ENCODE data around the gene SKI. TPM values are rescaled to one million over a fixed set of nuclear protein-coding genes. Genes with fewer than 3 reads are reported as not detected.

The SKI gene
- total RNA-seq, 1 donor: 25.3 TPM

- no peak for DNase-seq (ENCODE audit: low read depth in 2 of 3, low spot score in 2 of 3)
Measured at GRCh38 chr1:2356911-2357845, 129.1 kb downstream of the SKI start.

- DNase-seq (ENCODE audit: low read depth in 2 of 3, low spot score in 2 of 3): no peak
Measured at GRCh38 chr1:2358072-2358471, 130.0 kb downstream of the SKI start.

DNA sequence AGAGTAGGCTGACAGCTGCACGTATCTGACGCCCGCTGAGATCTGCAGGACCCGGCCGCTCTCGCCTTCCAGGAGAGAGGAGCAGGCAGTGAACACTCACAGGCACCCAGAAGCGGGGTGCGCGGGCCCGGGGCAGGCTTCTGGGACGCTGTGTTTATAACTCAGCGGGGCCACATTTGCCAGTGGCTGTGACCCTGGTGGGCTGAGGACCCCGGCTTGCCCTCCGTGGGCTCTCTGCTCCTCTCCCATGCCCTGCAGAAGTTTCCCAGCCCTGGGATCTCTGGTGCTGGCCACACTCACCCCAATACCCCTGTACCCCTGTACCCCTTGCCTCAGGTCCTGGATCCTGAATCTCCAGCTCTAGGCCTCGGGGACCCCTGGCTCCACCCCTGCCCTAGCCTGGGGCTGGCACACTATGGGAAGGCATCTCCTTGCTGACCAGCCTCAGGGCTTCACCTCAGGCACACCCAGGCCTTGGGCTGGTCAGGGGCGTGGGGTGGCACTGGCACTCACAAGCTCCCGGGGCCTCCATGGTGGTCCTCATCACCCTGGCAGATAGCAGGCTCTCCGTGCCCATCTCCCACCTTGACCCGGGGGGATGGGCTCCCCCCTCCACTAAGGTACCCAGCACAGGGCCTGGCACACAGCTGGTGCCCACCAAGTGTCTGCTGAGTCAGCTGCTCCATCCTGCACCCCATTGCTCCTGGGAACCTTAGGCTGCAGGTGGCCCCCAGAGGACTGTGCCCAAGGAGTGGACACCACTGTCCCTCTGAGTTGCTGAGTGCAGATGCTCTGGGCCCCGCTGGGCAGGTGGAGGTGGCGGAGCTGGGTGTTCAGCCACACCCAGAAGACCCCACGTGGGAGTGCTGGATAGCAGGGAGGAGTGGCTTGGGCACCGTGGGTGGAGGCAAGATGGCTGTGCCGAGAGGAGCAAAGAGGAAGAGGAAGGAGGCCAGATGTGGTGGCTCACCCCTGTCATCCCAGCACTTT lies 130.8 kb downstream of the SKI start:
- DNase-seq (ENCODE audit: low read depth in 2 of 3, low spot score in 2 of 3): no peak

Other genes with a start within 250 kb of the SKI start
- not detected for gene CFAP74, start 224.5 kb upstream of the SKI start, total RNA-seq
- gene GABRD, start 209.0 kb upstream of the SKI start, total RNA-seq: 0.27 TPM
- 24.8 TPM for gene PRKCZ, start 177.9 kb upstream of the SKI start, total RNA-seq
- 24.8 TPM for gene FAAP20, start 33.5 kb upstream of the SKI start, total RNA-seq
- gene MORN1, start 163.2 kb downstream of the SKI start, total RNA-seq: 17.8 TPM
- 31.8 TPM for gene RER1, start 163.5 kb downstream of the SKI start, total RNA-seq
- 41.5 TPM for gene PEX10, start 184.2 kb downstream of the SKI start, total RNA-seq
- gene PLCH2, start 248.0 kb downstream of the SKI start, total RNA-seq: 1.3 TPM